Measurements from ENCODE around the gene CDC42BPA.

Gene CDC42BPA

GRCh38 chr1:227182012-227182411 is 136.3 kb downstream of the CDC42BPA start:
- H3K9me3 ChIP-seq, result no peaks in the 10 kb centered on the region
- TF ChIP-seq CTCF (IDR thresholded peaks at IDR 0.05), result no peak
- H3K4me3 ChIP-seq (ENCODE audit: low read depth in 1 of 2, low read length in 1 of 2), result no peak overlapping the region
- H3K36me3 ChIP-seq, result no peaks in the 10 kb centered on the region
- no peaks in the 10 kb centered on the region for H3K4me1 ChIP-seq (ENCODE audit: control insufficient read depth in 1 of 2, insufficient read depth in 1 of 2, low read depth in 1 of 2, low read length in 1 of 2)
- no peaks in the 10 kb centered on the region for H3K27me3 ChIP-seq
- no peak overlapping the region for H3K27ac ChIP-seq

- H3K36me3 ChIP-seq, result no peaks in the 10 kb centered on the region
- no peak overlapping the region for H3K4me3 ChIP-seq (ENCODE audit: low read depth in 1 of 2, low read length in 1 of 2)
- no peak overlapping the region for H3K27ac ChIP-seq
- H3K4me1 ChIP-seq (ENCODE audit: control insufficient read depth in 1 of 2, insufficient read depth in 1 of 2, low read depth in 1 of 2, low read length in 1 of 2), result no peaks in the 10 kb centered on the region
- no peaks in the 10 kb centered on the region for H3K9me3 ChIP-seq
- no peak for TF ChIP-seq CTCF (IDR thresholded peaks at IDR 0.05)
- no peaks in the 10 kb centered on the region for H3K27me3 ChIP-seq
Observed at GRCh38 chr1:227175611-227176010, 142.7 kb downstream of the CDC42BPA start.

- TF ChIP-seq CTCF (IDR thresholded peaks at IDR 0.05), result no peak
- Histone ChIP-seq H3K4me3 (ENCODE audit: low read depth in 1 of 2, low read length in 1 of 2) (no peak overlapping the region), H3K9me3 (no peaks in the 10 kb centered on the region), H3K27ac (no peak overlapping the region), H3K27me3 (no peaks in the 10 kb centered on the region), H3K4me1 (ENCODE audit: control insufficient read depth in 1 of 2, insufficient read depth in 1 of 2, low read depth in 1 of 2, low read length in 1 of 2) (no peaks in the 10 kb centered on the region), H3K36me3 (no peaks in the 10 kb centered on the region)
Observed at GRCh38 chr1:227174164-227174563, 144.1 kb downstream of the CDC42BPA start.

GRCh38 chr1:227170361-227171166 is 147.7 kb downstream of the CDC42BPA start:
- Histone ChIP-seq H3K36me3 (no peaks in the 10 kb centered on the region), H3K4me1 (ENCODE audit: control insufficient read depth in 1 of 2, insufficient read depth in 1 of 2, low read depth in 1 of 2, low read length in 1 of 2) (no peaks in the 10 kb centered on the region), H3K4me3 (ENCODE audit: low read depth in 1 of 2, low read length in 1 of 2) (no peak overlapping the region), H3K9me3 (no peaks in the 10 kb centered on the region), H3K27me3 (no peaks in the 10 kb centered on the region), H3K27ac (no peak overlapping the region)
- TF ChIP-seq CTCF (IDR thresholded peaks at IDR 0.05), result no peak

GRCh38 chr1:227169343-227169742 is 148.9 kb downstream of the CDC42BPA start:
- Histone ChIP-seq H3K9me3 (no peaks in the 10 kb centered on the region), H3K27ac (no peak overlapping the region), H3K4me3 (ENCODE audit: low read depth in 1 of 2, low read length in 1 of 2) (no peak overlapping the region), H3K27me3 (no peaks in the 10 kb centered on the region), H3K4me1 (ENCODE audit: control insufficient read depth in 1 of 2, insufficient read depth in 1 of 2, low read depth in 1 of 2, low read length in 1 of 2) (no peaks in the 10 kb centered on the region), H3K36me3 (no peaks in the 10 kb centered on the region)
- no peak for TF ChIP-seq CTCF (IDR thresholded peaks at IDR 0.05)
